GM12878 (cell line): Measurements from ENCODE around the gene FALEC. TPM values are rescaled to one million over a fixed set of nuclear protein-coding genes. Genes with fewer than 3 reads are reported as not detected.

Experiments
- BACH1 ChIP-seq: fragments of 450-650 bp; IDR thresholded peaks from 2 replicates; pipeline ENCODE4 v1.6.1; 2017; ENCODE audit warnings: mild to moderate bottlenecking, borderline replicate concordance
- CBX3 ChIP-seq: fragments of 200-600 bp; sonication (generic); IDR thresholded peaks from 2 replicates; pipeline ENCODE4 v1.6.1; 2016; ENCODE audit warnings: low read depth, borderline replicate concordance
- CHD4 ChIP-seq: fragments of 200-600 bp; sonication (generic); IDR thresholded peaks from 2 replicates; pipeline ENCODE4 v1.6.1; 2016; ENCODE audit warnings: mild to moderate bottlenecking
- E2F8 ChIP-seq: fragments of 450-650 bp; IDR thresholded peaks from 2 replicates; pipeline ENCODE4 v1.6.1; 2018; ENCODE audit warnings: mild to moderate bottlenecking, low read depth, moderate library complexity; ENCODE audit not compliant: partially characterized antibody
- JUND ChIP-seq: IDR thresholded peaks from 2 replicates; pipeline ENCODE4 v1.6.1; 2012; ENCODE audit warnings: low read depth, mild to moderate bottlenecking, low read length, improper control_type of control experiment, moderate library complexity
- MTA3 ChIP-seq: IDR thresholded peaks from 2 replicates; pipeline ENCODE4 v1.6.1; 2012; ENCODE audit warnings: low read length, inconsistent platforms, borderline replicate concordance
- MYC ChIP-seq: IDR thresholded peaks from 2 replicates; pipeline ENCODE4 v1.6.1; 2011; ENCODE audit warnings: mild to moderate bottlenecking, low read length, moderate library complexity, inconsistent platforms; ENCODE audit not compliant: insufficient read depth, insufficient replicate concordance, insufficient read length, severe bottlenecking
- NFYA ChIP-seq: IDR thresholded peaks from 2 replicates; pipeline ENCODE4 v1.6.1; 2011; ENCODE audit warnings: low read depth, mild to moderate bottlenecking, low read length, improper control_type of control experiment, borderline replicate concordance
- NR2F1 ChIP-seq: fragments of 450-650 bp; conservative IDR thresholded peaks from 2 replicates; pipeline ENCODE4 v1.6.1; 2017; ENCODE audit warnings: mild to moderate bottlenecking
- POLR2AphosphoS2 ChIP-seq: IDR thresholded peaks from 2 replicates; pipeline ENCODE4 v1.6.1; 2011; ENCODE audit warnings: low read depth, mild to moderate bottlenecking, low read length, improper control_type of control experiment, moderate library complexity
- POU2F2 ChIP-seq: IDR thresholded peaks from 3 replicates; pipeline ENCODE4 v1.6.1; 2011; ENCODE audit warnings: low read depth, mild to moderate bottlenecking, low read length, borderline replicate concordance
- SMC3 ChIP-seq: IDR thresholded peaks from 2 replicates; pipeline ENCODE4 v1.6.1; 2011; ENCODE audit warnings: low read length, improper control_type of control experiment, borderline replicate concordance
- SP1 ChIP-seq: IDR thresholded peaks from one replicate; pipeline ENCODE4 v1.6.1; 2011; ENCODE audit warnings: low read depth, low read length
- SREBF2 ChIP-seq: IDR thresholded peaks from 2 replicates; pipeline ENCODE4 v1.6.1; 2012; ENCODE audit warnings: mild to moderate bottlenecking, low read length
- SUPT20H ChIP-seq: IDR thresholded peaks from 2 replicates; pipeline ENCODE4 v1.6.1; 2011; ENCODE audit warnings: low read depth, mild to moderate bottlenecking, low read length, moderate library complexity, borderline replicate concordance; ENCODE audit not compliant: control insufficient read depth
- TAF1 ChIP-seq: IDR thresholded peaks from 2 replicates; pipeline ENCODE4 v1.6.1; 2011; ENCODE audit warnings: mild to moderate bottlenecking, low read depth, low read length, borderline replicate concordance
- TARDBP ChIP-seq: IDR thresholded peaks from 2 replicates; pipeline ENCODE4 v1.6.1; 2016; ENCODE audit warnings: borderline replicate concordance
- USF1 ChIP-seq: IDR thresholded peaks from 2 replicates; pipeline ENCODE4 v1.6.1; 2011; ENCODE audit warnings: borderline replicate concordance, low read depth, mild to moderate bottlenecking, moderate library complexity, mixed read lengths, low read length; ENCODE audit not compliant: insufficient read depth; ENCODE audit errors: extremely low read length
- YBX1 ChIP-seq: fragments of 450-650 bp; IDR thresholded peaks from 2 replicates; pipeline ENCODE4 v1.6.1; 2016; ENCODE audit warnings: antibody characterized with exemption
- ZZZ3 ChIP-seq: IDR thresholded peaks from 2 replicates; pipeline ENCODE4 v1.6.1; 2011; ENCODE audit warnings: low read depth; ENCODE audit not compliant: control insufficient read depth, insufficient read length
- polyA plus RNA-seq, 11 experiments: library from polyadenylated mRNA; depleted of rRNA in 4 of 11; unstranded in 6 of 11; stranded (reverse) in 5 of 11; fragments of >200 nt; fragmentation: Nextera tagmentation in 4 of 11; fragmentation: Illumina TruSeq in 1 of 11; extraction: Ambion mirVana in 4 of 11; extraction: Trizol in 1 of 11; gene quantifications; 1 replicate in 1 of 11; 2 replicates in 10 of 11; pipeline versions ENCODE4 v1.2.1 to v1.2.3, GENCODE V29; 2011 to 2016; ENCODE audit warnings: inconsistent platforms in 2 of 11, missing spikeins in 2 of 11, low read depth in 1 of 11
- total RNA-seq, 4 experiments: library from RNA; depleted of rRNA in 3 of 4; stranded (reverse); fragments of >200 nt in 3 of 4; fragmentation: Illumina TruSeq in 1 of 4; extraction: Trizol in 1 of 4; gene quantifications; 2 replicates each; pipeline versions ENCODE4 v1.2.1 to v1.2.3, GENCODE V29; 2013 to 2021
- TF ChIP-seq, protein P1 (sequence below): fragments of 450-650 bp; IDR thresholded peaks from 2 replicates; pipeline ENCODE4 v1.6.1; 2017; ENCODE audit warnings: antibody characterized with exemption, mild to moderate bottlenecking, moderate library complexity
- TF ChIP-seq, protein P2 (sequence below): IDR thresholded peaks from 2 replicates; pipeline ENCODE4 v1.6.1; 2011; ENCODE audit warnings: low read depth, low read length, improper control_type of control experiment, borderline replicate concordance

FALEC gene
- total and polyA plus RNA-seq, 10 of the 15 experiments (the other 5 are each of a cell fraction or from before 2014, with no cell fraction given), result 0.21 to 0.71 (median 0.32) TPM; not detected in 3

GRCh38 chr1:150562446-150563339 lies 47.1 kb downstream of the FALEC start (continued):
- TF ChIP-seq TARDBP (peak; percentile 84; the same call in 1 of the 2 replicates), ZZZ3 (no peak), MTA3 (no peak), SREBF2 (no peak), POLR2AphosphoS2 (no peak), E2F8 (no peak), CBX3 (no peak), TAF1 (0 out of 2 replicates have a peak, but pooled peaks have one; percentile 58), JUND (0 out of 2 replicates have a peak, but pooled peaks have one; percentile 24), CHD4 (no peak), POU2F2 (peak; percentile 95), SUPT20H (no peak), SMC3 (peak; percentile 10; the same call in 1 of the 2 replicates), NFYA (no peak), BACH1 (peak; percentile 60), USF1 (no peak), YBX1 (no peak), NR2F1 (peak; percentile 100), MYC (no peak), SP1 (peak; percentile 94)
- TF ChIP-seq, protein P1, sequence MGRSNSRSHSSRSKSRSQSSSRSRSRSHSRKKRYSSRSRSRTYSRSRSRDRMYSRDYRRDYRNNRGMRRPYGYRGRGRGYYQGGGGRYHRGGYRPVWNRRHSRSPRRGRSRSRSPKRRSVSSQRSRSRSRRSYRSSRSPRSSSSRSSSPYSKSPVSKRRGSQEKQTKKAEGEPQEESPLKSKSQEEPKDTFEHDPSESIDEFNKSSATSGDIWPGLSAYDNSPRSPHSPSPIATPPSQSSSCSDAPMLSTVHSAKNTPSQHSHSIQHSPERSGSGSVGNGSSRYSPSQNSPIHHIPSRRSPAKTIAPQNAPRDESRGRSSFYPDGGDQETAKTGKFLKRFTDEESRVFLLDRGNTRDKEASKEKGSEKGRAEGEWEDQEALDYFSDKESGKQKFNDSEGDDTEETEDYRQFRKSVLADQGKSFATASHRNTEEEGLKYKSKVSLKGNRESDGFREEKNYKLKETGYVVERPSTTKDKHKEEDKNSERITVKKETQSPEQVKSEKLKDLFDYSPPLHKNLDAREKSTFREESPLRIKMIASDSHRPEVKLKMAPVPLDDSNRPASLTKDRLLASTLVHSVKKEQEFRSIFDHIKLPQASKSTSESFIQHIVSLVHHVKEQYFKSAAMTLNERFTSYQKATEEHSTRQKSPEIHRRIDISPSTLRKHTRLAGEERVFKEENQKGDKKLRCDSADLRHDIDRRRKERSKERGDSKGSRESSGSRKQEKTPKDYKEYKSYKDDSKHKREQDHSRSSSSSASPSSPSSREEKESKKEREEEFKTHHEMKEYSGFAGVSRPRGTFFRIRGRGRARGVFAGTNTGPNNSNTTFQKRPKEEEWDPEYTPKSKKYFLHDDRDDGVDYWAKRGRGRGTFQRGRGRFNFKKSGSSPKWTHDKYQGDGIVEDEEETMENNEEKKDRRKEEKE, result no peak
- TF ChIP-seq, protein P2, sequence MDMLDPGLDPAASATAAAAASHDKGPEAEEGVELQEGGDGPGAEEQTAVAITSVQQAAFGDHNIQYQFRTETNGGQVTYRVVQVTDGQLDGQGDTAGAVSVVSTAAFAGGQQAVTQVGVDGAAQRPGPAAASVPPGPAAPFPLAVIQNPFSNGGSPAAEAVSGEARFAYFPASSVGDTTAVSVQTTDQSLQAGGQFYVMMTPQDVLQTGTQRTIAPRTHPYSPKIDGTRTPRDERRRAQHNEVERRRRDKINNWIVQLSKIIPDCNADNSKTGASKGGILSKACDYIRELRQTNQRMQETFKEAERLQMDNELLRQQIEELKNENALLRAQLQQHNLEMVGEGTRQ, result no peak
